Natural killer cell (primary cell): Measurements from ENCODE around the gene MAP1A. TPM values are rescaled to one million over a fixed set of nuclear protein-coding genes. Genes with fewer than 3 reads are reported as not detected.

Experiments used
- ATAC-seq, 3 donors: fragments of 150-1000 bp in 2 of 3; fragments of 200-7000 bp in 1 of 3; cut with Tn5 transposase; 1 replicate in 1 of 3; 2 replicates in 2 of 3; pipeline ENCODE4 v1.10.0; 2021; ENCODE audit warnings: mild to moderate bottlenecking in 2 of 3, moderate library complexity in 2 of 3
- DNase-seq, 2 donors: peaks; one replicate each; pipeline versions ENCODE4 v3.0.0 to v3.0.0-alpha.2; 2013 to 2021; ENCODE audit warnings: mixed read lengths in 1 of 2
- H3K27ac ChIP-seq: one replicate; pipeline ENCODE4 v1.5.1; 2013; ENCODE audit warnings: mild to moderate bottlenecking, low read length
- H3K27me3 ChIP-seq: one replicate; pipeline ENCODE4 v1.6.1; 2013; ENCODE audit warnings: low read length; ENCODE audit not compliant: control insufficient read depth, insufficient read depth
- H3K36me3 ChIP-seq: one replicate; pipeline ENCODE4 v1.6.1; 2013; ENCODE audit warnings: low read length; ENCODE audit not compliant: control insufficient read depth, insufficient read depth
- H3K4me1 ChIP-seq: one replicate; pipeline ENCODE4 v1.6.1; 2013; ENCODE audit warnings: low read length; ENCODE audit not compliant: control insufficient read depth, insufficient read depth
- H3K4me3 ChIP-seq: one replicate; pipeline ENCODE4 v1.5.1; 2013; ENCODE audit warnings: low read length
- H3K9me3 ChIP-seq: one replicate; pipeline ENCODE4 v1.6.1; 2013; ENCODE audit warnings: low read length; ENCODE audit not compliant: control insufficient read depth, insufficient read depth
- H3K27ac Mint-ChIP-seq, 2 donors: one replicate each; pipeline ENCODE4 v1.8.0; 2022; ENCODE audit warnings: mild to moderate bottlenecking in 2 of 2, mixed read lengths in 2 of 2, moderate library complexity in 1 of 2
- H3K27me3 Mint-ChIP-seq, 2 donors: one replicate each; pipeline ENCODE4 v1.8.0; 2022; ENCODE audit warnings: low read depth in 2 of 2, mixed read lengths in 2 of 2
- H3K36me3 Mint-ChIP-seq: one replicate; pipeline ENCODE4 v1.8.0; 2022; ENCODE audit warnings: mixed read lengths
- H3K4me1 Mint-ChIP-seq, 2 donors: one replicate each; pipeline ENCODE4 v1.8.0; 2022; ENCODE audit warnings: mixed read lengths in 2 of 2
- H3K4me3 Mint-ChIP-seq: one replicate; pipeline ENCODE4 v1.8.0; 2022; ENCODE audit warnings: mild to moderate bottlenecking, moderate library complexity, mixed read lengths
- H3K9me3 Mint-ChIP-seq, 2 donors: one replicate each; pipeline ENCODE4 v1.8.0; 2022; ENCODE audit warnings: mixed read lengths in 2 of 2
- WGBS: methylation state at CpG from one replicate; pipeline ENCODE4 v1.1.7; 2013; ENCODE audit warnings: missing lambda C conversion rate; ENCODE audit not compliant: insufficient coverage; 5-methylcytosine and 5-hydroxymethylcytosine counted together
- intact Hi-C: fragments of 100-400 bp; cut with micrococcal nuclease; formaldehyde crosslinking; loops from one replicate; pipeline ENCODE4 v1.14.2; 2022
- total RNA-seq, 4 donors: library from RNA; stranded (reverse); fragments of 120-200 nt in 1 of 4; gene quantifications; one replicate each; pipeline versions ENCODE4 v1.2.3 to v1.2.4, GENCODE V29; 2013 to 2022
- TF ChIP-seq, protein P1 (sequence below): fragments of 200-600 bp; IDR thresholded peaks from one replicate; pipeline ENCODE4 v1.8.0; 2022; ENCODE audit warnings: antibody characterized with exemption

MAP1A gene
- total RNA-seq, 3 donors from 2014 or later (not counting 1 experiment from before 2014, with no cell fraction given), result 0.72 to 2.2 (median 0.98) TPM

DNA sequence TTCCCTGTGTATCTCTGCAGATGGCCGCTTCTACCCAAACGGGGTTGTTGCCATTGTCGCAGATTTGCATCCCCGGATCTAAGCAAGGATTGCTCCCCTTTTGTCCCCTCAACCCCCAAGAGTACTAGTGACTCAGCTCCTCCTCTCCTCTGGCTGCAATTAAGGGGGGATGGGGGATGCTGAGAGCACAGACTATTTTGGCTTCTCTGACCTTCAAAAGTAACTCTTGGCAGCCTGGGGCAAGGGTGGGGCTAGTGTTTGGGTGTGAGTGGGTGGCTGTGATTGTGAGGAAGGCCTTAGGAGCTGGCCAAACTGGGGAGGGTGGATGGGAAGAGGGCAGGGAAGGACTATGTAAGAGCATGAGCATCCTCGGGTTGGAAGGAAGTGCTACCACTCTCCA, 1.2 kb upstream of the MAP1A start:
- H3K4me3 ChIP-seq, result no peak overlapping the region
- DNase-seq (no peak), ATAC-seq (no peak)
- no peaks in the 10 kb centered on the region for H3K36me3 Mint-ChIP-seq
- no peaks in the 10 kb centered on the region for H3K9me3 Mint-ChIP-seq
- intact Hi-C loops, result no loop called here
- no peaks in the 10 kb centered on the region for H3K36me3 ChIP-seq
- peaks cover 15% of the 10 kb centered on the region for H3K4me1 ChIP-seq
- H3K27me3 ChIP-seq, result peaks cover 11% of the 10 kb centered on the region
- 60% methylated on average over 4 of the region's 5 CpGs for WGBS
- no peak overlapping the region for H3K27ac Mint-ChIP-seq
- peaks cover 22 to 36% of the 10 kb centered on the region in 2 donors for H3K4me1 Mint-ChIP-seq
- no peak overlapping the region for H3K4me3 Mint-ChIP-seq
- H3K27me3 Mint-ChIP-seq, result peaks cover 39 to 55% of the 10 kb centered on the region in 2 donors
- no peaks in the 10 kb centered on the region for H3K9me3 ChIP-seq
- H3K27ac ChIP-seq, result no peak overlapping the region
- TF ChIP-seq, protein P1, sequence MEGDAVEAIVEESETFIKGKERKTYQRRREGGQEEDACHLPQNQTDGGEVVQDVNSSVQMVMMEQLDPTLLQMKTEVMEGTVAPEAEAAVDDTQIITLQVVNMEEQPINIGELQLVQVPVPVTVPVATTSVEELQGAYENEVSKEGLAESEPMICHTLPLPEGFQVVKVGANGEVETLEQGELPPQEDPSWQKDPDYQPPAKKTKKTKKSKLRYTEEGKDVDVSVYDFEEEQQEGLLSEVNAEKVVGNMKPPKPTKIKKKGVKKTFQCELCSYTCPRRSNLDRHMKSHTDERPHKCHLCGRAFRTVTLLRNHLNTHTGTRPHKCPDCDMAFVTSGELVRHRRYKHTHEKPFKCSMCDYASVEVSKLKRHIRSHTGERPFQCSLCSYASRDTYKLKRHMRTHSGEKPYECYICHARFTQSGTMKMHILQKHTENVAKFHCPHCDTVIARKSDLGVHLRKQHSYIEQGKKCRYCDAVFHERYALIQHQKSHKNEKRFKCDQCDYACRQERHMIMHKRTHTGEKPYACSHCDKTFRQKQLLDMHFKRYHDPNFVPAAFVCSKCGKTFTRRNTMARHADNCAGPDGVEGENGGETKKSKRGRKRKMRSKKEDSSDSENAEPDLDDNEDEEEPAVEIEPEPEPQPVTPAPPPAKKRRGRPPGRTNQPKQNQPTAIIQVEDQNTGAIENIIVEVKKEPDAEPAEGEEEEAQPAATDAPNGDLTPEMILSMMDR, result no peak

DNA sequence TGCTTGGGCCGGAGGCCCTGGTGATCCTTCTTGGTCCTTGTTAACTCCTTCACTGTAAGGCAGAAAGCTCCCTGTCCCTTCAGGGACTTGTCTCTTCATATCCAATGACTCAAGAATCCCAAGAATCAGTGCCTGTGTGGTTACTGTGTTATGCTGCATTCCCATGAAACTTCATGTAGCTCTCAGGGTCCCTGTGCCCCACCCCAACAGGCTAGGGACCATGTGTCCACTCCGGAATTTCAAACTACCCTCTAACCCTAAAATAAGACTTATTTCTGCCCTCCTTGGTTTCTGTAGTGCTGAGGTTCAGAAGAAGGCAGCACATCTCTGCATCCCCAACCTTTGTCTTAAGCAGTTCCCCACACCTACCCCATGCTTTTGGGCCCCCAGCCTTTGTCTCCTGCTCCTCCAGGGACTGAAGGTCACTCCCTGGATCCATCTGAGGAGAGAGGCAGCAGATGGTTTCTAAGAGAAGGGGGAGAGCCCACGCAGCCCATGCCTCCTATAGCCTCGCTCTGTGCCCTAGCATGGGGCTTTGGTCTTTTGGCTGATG, 531 bp upstream of the MAP1A start:
- Histone ChIP-seq H3K27me3 (peaks cover 11% of the 10 kb centered on the region), H3K9me3 (no peaks in the 10 kb centered on the region), H3K4me1 (peaks cover 11% of the 10 kb centered on the region), H3K36me3 (no peaks in the 10 kb centered on the region), H3K27ac (no peak overlapping the region), H3K4me3 (no peak overlapping the region)
- 64% methylated on average over 4 of the region's 4 CpGs for WGBS
- ATAC-seq (no peak), DNase-seq (no peak)
- Mint-ChIP-seq H3K36me3 (no peaks in the 10 kb centered on the region), H3K4me3 (no peak overlapping the region), H3K27me3 (peaks cover 35 to 48% of the 10 kb centered on the region in 2 donors), H3K9me3 (no peaks in the 10 kb centered on the region), H3K27ac (no peak overlapping the region), H3K4me1 (peaks cover 15 to 29% of the 10 kb centered on the region in 2 donors)
- intact Hi-C loops, result no loop called here
- TF ChIP-seq, protein P1, result no peak

DNA sequence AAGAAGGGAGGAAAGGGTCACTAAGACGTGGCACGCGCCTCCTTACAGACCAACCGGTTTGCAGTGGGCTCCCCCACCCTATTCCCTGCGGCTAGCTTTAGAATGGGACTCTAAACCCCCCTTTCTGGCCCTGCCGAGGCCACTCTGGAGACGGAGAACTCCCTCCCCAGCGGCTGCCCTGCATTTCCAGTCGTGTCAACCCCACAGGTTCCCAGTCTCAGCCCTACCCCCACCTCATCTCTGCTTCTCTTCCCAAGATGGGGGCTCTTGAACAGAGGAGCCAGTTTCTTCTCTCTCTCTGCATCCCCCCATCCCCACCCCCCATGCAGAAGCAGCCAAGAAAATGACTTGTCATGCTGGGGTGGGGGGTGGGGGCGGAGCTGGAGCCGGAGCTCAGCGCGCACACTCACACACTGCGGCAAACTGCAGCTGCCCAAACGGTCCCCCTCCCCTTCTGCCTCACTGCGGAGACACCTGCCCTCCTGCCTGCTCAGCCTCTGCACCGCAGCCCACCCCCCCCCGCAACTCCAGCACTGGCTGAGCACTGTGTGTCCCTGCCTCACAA, 871 bp downstream of the MAP1A start:
- H3K27ac Mint-ChIP-seq, result peak overlapping the region in 1 of 2 donors; percentile 65
- intact Hi-C loops, result no loop called here
- Histone ChIP-seq H3K36me3 (no peaks in the 10 kb centered on the region), H3K4me3 (no peak overlapping the region), H3K9me3 (no peaks in the 10 kb centered on the region), H3K27ac (no peak overlapping the region), H3K4me1 (peaks cover 11% of the 10 kb centered on the region), H3K27me3 (peaks cover 11% of the 10 kb centered on the region)
- H3K9me3 Mint-ChIP-seq, result no peaks in the 10 kb centered on the region
- WGBS, result 12% methylated on average over 11 of the region's 18 CpGs
- H3K36me3 Mint-ChIP-seq, result no peaks in the 10 kb centered on the region
- H3K27me3 Mint-ChIP-seq, result peaks cover 38 to 40% of the 10 kb centered on the region in 2 donors
- peak in 2 of 3 donors; percentile 49 to 54 for ATAC-seq
- peak in 1 of 2 donors; percentile 38 for DNase-seq
- peaks cover 15 to 25% of the 10 kb centered on the region in 2 donors for H3K4me1 Mint-ChIP-seq
- TF ChIP-seq, protein P1, result no peak
- H3K4me3 Mint-ChIP-seq, result no peak overlapping the region
